HEK293 (cell line): ENCODE results near the gene KIF2B.

Source experiments
- CTCF ChIA-PET: fragments of 350-600 bp; formaldehyde crosslinking; extraction: SDS; loops from one replicate; lab custom pipeline; 2021; ENCODE audit warnings: antibody characterized with exemption; lab: Yijun Ruan, JAX
- POLR2A ChIA-PET: fragments of 300-600 bp; formaldehyde crosslinking; extraction: SDS; loops from one replicate; lab custom pipeline; 2020; ENCODE audit warnings: antibody characterized with exemption, inconsistent platforms; lab: Yijun Ruan, JAX
- H3K27ac ChIP-seq: fragments of 200-500 bp; sonication (Bioruptor generic); 2 replicates; pipeline ENCODE4 v1.5.1; 2014; ENCODE audit warnings: low read depth, low read length, control low read depth, inconsistent platforms; ENCODE audit errors: extremely low read depth
- H3K36me3 ChIP-seq, 2 experiments: fragments of 200-500 bp in 1 of 2; sonication (Bioruptor generic) in 1 of 2; 1 replicate in 1 of 2; 2 replicates in 1 of 2; pipeline ENCODE4 v1.5.1; 2014 to 2017; ENCODE audit warnings: inconsistent platforms in 2 of 2, low read length in 2 of 2; ENCODE audit not compliant: control insufficient read depth in 2 of 2, insufficient read depth in 1 of 2
- H3K4me1 ChIP-seq: fragments of 200-500 bp; sonication (Bioruptor generic); 2 replicates; pipeline ENCODE4 v1.5.1; 2014; ENCODE audit warnings: mild to moderate bottlenecking, low read length, inconsistent platforms; ENCODE audit not compliant: control insufficient read depth, insufficient read depth
- H3K4me3 ChIP-seq: 2 replicates; pipeline ENCODE4 v1.5.1; 2011; ENCODE audit warnings: low read depth, mild to moderate bottlenecking, control low read depth, low read length, moderate library complexity
- H3K9me3 ChIP-seq: fragments of 200-500 bp; sonication (Bioruptor generic); 2 replicates; pipeline ENCODE4 v1.5.1; 2014; ENCODE audit warnings: low read depth, low read length, inconsistent platforms; ENCODE audit not compliant: control insufficient read depth, insufficient read depth
- AEBP2 ChIP-seq: fragments of 450-650 bp; formaldehyde crosslinking; IDR thresholded peaks from 2 replicates; pipeline ENCODE4 v1.5.1; 2016; ENCODE audit warnings: missing biosample characterization, missing genetic modification characterization, borderline replicate concordance
- HOXC10 ChIP-seq: sonication (generic); formaldehyde crosslinking; IDR thresholded peaks from 2 replicates; pipeline ENCODE4 v1.8.1; 2023; ENCODE audit warnings: mild to moderate bottlenecking, missing genetic modification reagents
- MZF1 ChIP-seq: fragments of 450-650 bp; formaldehyde crosslinking; IDR thresholded peaks from 2 replicates; pipeline ENCODE4 v1.5.1; 2017; ENCODE audit warnings: missing biosample characterization, missing genetic modification characterization, borderline replicate concordance
- REPIN1 ChIP-seq: fragments of 450-650 bp; formaldehyde crosslinking; IDR thresholded peaks from 2 replicates; pipeline ENCODE4 v1.5.1; 2017; ENCODE audit warnings: missing biosample characterization, missing genetic modification characterization, low read depth
- SCRT1 ChIP-seq: fragments of 450-650 bp; formaldehyde crosslinking; IDR thresholded peaks from 2 replicates; pipeline ENCODE4 v1.5.1; 2016; ENCODE audit warnings: missing biosample characterization, missing genetic modification characterization, borderline replicate concordance
- TCF7L2 ChIP-seq: IDR thresholded peaks from 2 replicates; pipeline ENCODE4 v1.6.1; 2011; ENCODE audit warnings: low read depth, mild to moderate bottlenecking, inconsistent platforms, low read length, moderate library complexity, borderline replicate concordance
- YY2 ChIP-seq: fragments of 450-650 bp; formaldehyde crosslinking; IDR thresholded peaks from 2 replicates; pipeline ENCODE4 v1.5.1; 2016; ENCODE audit warnings: missing biosample characterization, missing genetic modification characterization
- ZBTB17 ChIP-seq: fragments of 450-650 bp; formaldehyde crosslinking; IDR thresholded peaks from 2 replicates; pipeline ENCODE4 v1.5.1; 2016; ENCODE audit warnings: missing biosample characterization, missing genetic modification characterization
- ZBTB6 ChIP-seq: fragments of 450-650 bp; formaldehyde crosslinking; IDR thresholded peaks from 2 replicates; pipeline ENCODE4 v1.5.1; 2017; ENCODE audit warnings: missing biosample characterization, missing genetic modification characterization
- ZFHX2 ChIP-seq: fragments of 450-650 bp; formaldehyde crosslinking; conservative IDR thresholded peaks from 2 replicates; pipeline ENCODE4 v1.5.1; 2016; ENCODE audit warnings: missing biosample characterization, missing genetic modification characterization
- ZFP41 ChIP-seq: fragments of 450-650 bp; formaldehyde crosslinking; IDR thresholded peaks from 2 replicates; pipeline ENCODE4 v1.5.1; 2016; ENCODE audit warnings: missing biosample characterization, missing genetic modification characterization, borderline replicate concordance
- ZNF121 ChIP-seq: fragments of 450-650 bp; formaldehyde crosslinking; IDR thresholded peaks from 2 replicates; pipeline ENCODE4 v1.5.1; 2016; ENCODE audit warnings: missing biosample characterization, missing genetic modification characterization
- ZNF138 ChIP-seq: fragments of 450-650 bp; formaldehyde crosslinking; IDR thresholded peaks from 2 replicates; pipeline ENCODE4 v1.5.1; 2016; ENCODE audit warnings: missing biosample characterization, missing genetic modification characterization, borderline replicate concordance
- ZNF18 ChIP-seq: fragments of 450-650 bp; formaldehyde crosslinking; IDR thresholded peaks from 2 replicates; pipeline ENCODE4 v1.5.1; 2016; ENCODE audit warnings: missing biosample characterization, missing genetic modification characterization
- ZNF214 ChIP-seq: fragments of 450-650 bp; formaldehyde crosslinking; IDR thresholded peaks from 2 replicates; pipeline ENCODE4 v1.5.1; 2017; ENCODE audit warnings: missing biosample characterization, mild to moderate bottlenecking, missing genetic modification characterization, borderline replicate concordance
- ZNF23 ChIP-seq: fragments of 450-650 bp; formaldehyde crosslinking; IDR thresholded peaks from 2 replicates; pipeline ENCODE4 v1.5.1; 2016; ENCODE audit warnings: missing biosample characterization, missing genetic modification characterization, borderline replicate concordance
- ZNF239 ChIP-seq: fragments of 450-650 bp; formaldehyde crosslinking; IDR thresholded peaks from 2 replicates; pipeline ENCODE4 v1.5.1; 2016; ENCODE audit warnings: missing biosample characterization, missing genetic modification characterization
- ZNF311 ChIP-seq: fragments of 450-650 bp; formaldehyde crosslinking; IDR thresholded peaks from 2 replicates; pipeline ENCODE4 v1.5.1; 2017; ENCODE audit warnings: missing biosample characterization, missing genetic modification characterization, borderline replicate concordance
- ZNF391 ChIP-seq: fragments of 450-650 bp; formaldehyde crosslinking; IDR thresholded peaks from 2 replicates; pipeline ENCODE4 v1.5.1; 2016; ENCODE audit warnings: low read depth, missing biosample characterization, missing genetic modification characterization, borderline replicate concordance
- ZNF394 ChIP-seq: fragments of 450-650 bp; formaldehyde crosslinking; IDR thresholded peaks from 2 replicates; pipeline ENCODE4 v1.5.1; 2016; ENCODE audit warnings: missing biosample characterization, missing genetic modification characterization, mild to moderate bottlenecking, moderate library complexity, borderline replicate concordance
- ZNF488 ChIP-seq: fragments of 450-650 bp; formaldehyde crosslinking; IDR thresholded peaks from 2 replicates; pipeline ENCODE4 v1.5.1; 2016; ENCODE audit warnings: missing biosample characterization, missing genetic modification characterization
- ZNF626 ChIP-seq: fragments of 450-650 bp; sonication (Bioruptor Pico); formaldehyde crosslinking; IDR thresholded peaks from 2 replicates; pipeline ENCODE4 v1.5.1; 2018; ENCODE audit warnings: missing biosample characterization, missing genetic modification characterization, inconsistent platforms
- ZNF629 ChIP-seq: fragments of 450-650 bp; formaldehyde crosslinking; IDR thresholded peaks from 2 replicates; pipeline ENCODE4 v1.5.1; 2017; ENCODE audit warnings: missing biosample characterization, missing genetic modification characterization
- ZNF76 ChIP-seq: fragments of 450-650 bp; formaldehyde crosslinking; IDR thresholded peaks from 2 replicates; pipeline ENCODE4; 2016; ENCODE audit warnings: low read depth, missing biosample characterization, missing genetic modification characterization, borderline replicate concordance
- ZNF791 ChIP-seq: fragments of 450-650 bp; formaldehyde crosslinking; IDR thresholded peaks from 2 replicates; pipeline ENCODE4 v1.5.1; 2016; ENCODE audit warnings: missing biosample characterization, missing genetic modification characterization
- TF ChIP-seq, protein P1 (sequence below): fragments of 450-650 bp; formaldehyde crosslinking; IDR thresholded peaks from 2 replicates; pipeline ENCODE4 v1.5.1; 2016; ENCODE audit warnings: missing biosample characterization, missing genetic modification characterization

Gene KIF2B

DNA sequence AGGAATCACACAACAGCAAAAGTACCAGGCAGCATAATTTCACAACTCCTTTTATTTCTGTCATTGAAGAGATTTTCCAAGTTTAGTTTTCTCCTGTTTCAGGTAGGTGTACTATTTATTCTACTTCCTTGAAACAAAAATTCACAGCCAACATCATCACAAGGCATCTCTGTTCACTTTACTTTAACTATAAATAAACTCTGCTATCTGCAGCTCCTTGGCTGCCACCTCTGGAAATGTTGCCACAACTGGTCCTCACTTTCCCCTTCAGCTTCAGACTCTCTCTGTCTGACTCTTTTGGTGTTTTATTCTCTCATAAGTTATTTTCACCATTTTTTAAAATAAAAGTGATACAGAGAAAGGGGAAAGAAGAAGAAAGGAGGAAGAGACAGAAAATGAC is 27.9 kb upstream of the KIF2B start:
- ChIA-PET CTCF (no interaction called here), POLR2A (no interaction called here)
- Histone ChIP-seq H3K27ac (no peak overlapping the region), H3K4me3 (no peak overlapping the region), H3K9me3 (no peaks in the 10 kb centered on the region), H3K36me3 (no peaks in the 10 kb centered on the region), H3K4me1 (no peaks in the 10 kb centered on the region)
- TF ChIP-seq ZNF391 (tag by site-specific recombination) (no peak), ZNF791 (no peak), ZNF488 (no peak), REPIN1 (tag by site-specific recombination) (no peak), ZFP41 (no peak), AEBP2 (no peak), ZNF138 (tag by site-specific recombination) (no peak), ZBTB6 (tag by site-specific recombination) (no peak), ZNF121 (tag by site-specific recombination) (no peak), ZNF18 (tag by site-specific recombination) (no peak), HOXC10 (CRISPR knock-in tag) (no peak), ZNF629 (tag by site-specific recombination) (no peak)
- TF ChIP-seq, protein P1, sequence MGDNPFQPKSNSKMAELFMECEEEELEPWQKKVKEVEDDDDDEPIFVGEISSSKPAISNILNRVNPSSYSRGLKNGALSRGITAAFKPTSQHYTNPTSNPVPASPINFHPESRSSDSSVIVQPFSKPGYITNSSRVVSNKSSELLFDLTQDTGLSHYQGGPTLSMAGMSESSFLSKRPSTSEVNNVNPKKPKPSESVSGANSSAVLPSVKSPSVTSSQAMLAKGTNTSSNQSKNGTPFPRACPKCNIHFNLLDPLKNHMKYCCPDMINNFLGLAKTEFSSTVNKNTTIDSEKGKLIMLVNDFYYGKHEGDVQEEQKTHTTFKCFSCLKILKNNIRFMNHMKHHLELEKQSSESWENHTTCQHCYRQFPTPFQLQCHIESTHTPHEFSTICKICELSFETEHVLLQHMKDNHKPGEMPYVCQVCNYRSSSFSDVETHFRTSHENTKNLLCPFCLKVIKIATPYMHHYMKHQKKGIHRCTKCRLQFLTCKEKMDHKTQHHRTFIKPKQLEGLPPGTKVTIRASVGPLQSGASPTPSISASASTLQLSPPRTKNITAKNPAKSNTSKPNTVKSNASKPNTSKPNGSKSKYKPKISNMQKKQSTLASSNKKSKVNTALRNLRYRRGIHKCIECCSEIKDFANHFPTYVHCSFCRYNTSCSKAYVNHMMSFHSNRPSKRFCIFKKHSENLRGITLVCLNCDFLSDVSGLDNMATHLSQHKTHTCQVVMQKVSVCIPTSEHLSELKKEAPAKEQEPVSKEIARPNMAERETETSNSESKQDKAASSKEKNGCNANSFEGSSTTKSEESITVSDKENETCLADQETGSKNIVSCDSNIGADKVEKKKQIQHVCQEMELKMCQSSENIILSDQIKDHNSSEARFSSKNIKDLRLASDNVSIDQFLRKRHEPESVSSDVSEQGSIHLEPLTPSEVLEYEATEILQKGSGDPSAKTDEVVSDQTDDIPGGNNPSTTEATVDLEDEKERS, result no peak

GRCh38 chr17:53796642-53797041 is 26.1 kb upstream of the KIF2B start:
- Histone ChIP-seq H3K9me3 (no peaks in the 10 kb centered on the region), H3K4me1 (no peaks in the 10 kb centered on the region), H3K4me3 (no peak overlapping the region), H3K27ac (no peak overlapping the region), H3K36me3 (no peaks in the 10 kb centered on the region)
- CTCF ChIA-PET, result no interaction called here
- TF ChIP-seq ZNF394 (tag by site-specific recombination) (no peak), ZNF626 (tag by site-specific recombination) (no peak), ZFHX2 (tag by site-specific recombination) (no peak), ZNF76 (tag by site-specific recombination) (no peak), TCF7L2 (no peak), ZBTB17 (tag by site-specific recombination) (no peak), ZNF23 (no peak), ZNF214 (tag by site-specific recombination) (no peak), MZF1 (tag by site-specific recombination) (no peak), SCRT1 (tag by site-specific recombination) (no peak), ZNF239 (tag by site-specific recombination) (no peak), ZNF311 (tag by site-specific recombination) (no peak), YY2 (tag by site-specific recombination) (no peak)
- POLR2A ChIA-PET, result no interaction called here
